ENCODE measurements around the gene HAND2.
A peak's percentile ranks its signal among the peaks of the same experiment; 100 is the strongest.

The HAND2 gene

GRCh38 chr4:173508386-173509035, 21.5 kb downstream of the HAND2 start:
- Histone ChIP-seq H3K9me3 (ENCODE audit: insufficient read depth, low read length) (no peaks in the 10 kb centered on the region), H4K20me1 (ENCODE audit: low read depth, low read length) (no peaks in the 10 kb centered on the region), H3K27ac (ENCODE audit: low read depth, low read length) (no peak overlapping the region), H3F3A (ENCODE audit: insufficient read depth) (no peaks in the 10 kb centered on the region), H3K9ac (ENCODE audit: low read length) (no peak overlapping the region), H3K27me3 (ENCODE audit: low read length) (no peaks in the 10 kb centered on the region; the same call in 1 of the 2 replicates), H2AFZ (ENCODE audit: low read depth, low read length, severe bottlenecking) (no peak overlapping the region), H3K79me2 (ENCODE audit: insufficient read depth, low read length) (no peaks in the 10 kb centered on the region), H3K9me2 (replicated peaks; ENCODE audit: insufficient read depth, low read length) (no peaks in the 10 kb centered on the region), H3K36me3 (ENCODE audit: low read length) (no peaks in the 10 kb centered on the region), H3K4me2 (ENCODE audit: low read depth, low read length, poor library complexity, severe bottlenecking) (no peak overlapping the region), H3K4me3 (ENCODE audit: insufficient read depth, low read length, poor library complexity, severe bottlenecking) (no peak overlapping the region)
- no peak for TF ChIP-seq CTCF (IDR thresholded peaks at IDR 0.05; ENCODE audit: insufficient read depth, low read length, poor library complexity, severe bottlenecking)
- TF ChIP-seq EZH2phosphoT487 (conservative IDR thresholded peaks at IDR 0.05; ENCODE audit: low read length), result no peak

- Histone ChIP-seq H4K20me1 (ENCODE audit: low read depth, low read length) (no peaks in the 10 kb centered on the region), H3K79me2 (ENCODE audit: insufficient read depth, low read length) (no peaks in the 10 kb centered on the region), H3K27ac (ENCODE audit: low read depth, low read length) (no peak overlapping the region), H3K4me3 (ENCODE audit: insufficient read depth, low read length, poor library complexity, severe bottlenecking) (no peak overlapping the region), H3K27me3 (ENCODE audit: low read length) (no peaks in the 10 kb centered on the region; the same call in 1 of the 2 replicates), H3K4me2 (ENCODE audit: low read depth, low read length, poor library complexity, severe bottlenecking) (no peak overlapping the region), H2AFZ (ENCODE audit: low read depth, low read length, severe bottlenecking) (no peak overlapping the region), H3K36me3 (ENCODE audit: low read length) (no peaks in the 10 kb centered on the region), H3K9me2 (replicated peaks; ENCODE audit: insufficient read depth, low read length) (no peaks in the 10 kb centered on the region), H3K9me3 (ENCODE audit: insufficient read depth, low read length) (no peaks in the 10 kb centered on the region), H3F3A (ENCODE audit: insufficient read depth) (no peaks in the 10 kb centered on the region), H3K9ac (ENCODE audit: low read length) (no peak overlapping the region)
- TF ChIP-seq CTCF (IDR thresholded peaks at IDR 0.05; ENCODE audit: insufficient read depth, low read length, poor library complexity, severe bottlenecking), result no peak
Observed at GRCh38 chr4:173507471-173508385, 22.3 kb downstream of the HAND2 start.

GRCh38 chr4:173506597-173507211, 23.3 kb downstream of the HAND2 start:
- Histone ChIP-seq H3K9ac (ENCODE audit: low read length) (no peak overlapping the region), H3K9me3 (ENCODE audit: insufficient read depth, low read length) (no peaks in the 10 kb centered on the region), H3K36me3 (ENCODE audit: low read length) (no peaks in the 10 kb centered on the region), H3K4me3 (ENCODE audit: insufficient read depth, low read length, poor library complexity, severe bottlenecking) (no peak overlapping the region), H3K4me2 (ENCODE audit: low read depth, low read length, poor library complexity, severe bottlenecking) (no peak overlapping the region), H4K20me1 (ENCODE audit: low read depth, low read length) (no peaks in the 10 kb centered on the region), H3K79me2 (ENCODE audit: insufficient read depth, low read length) (no peaks in the 10 kb centered on the region), H3K27ac (ENCODE audit: low read depth, low read length) (no peak overlapping the region), H3K27me3 (ENCODE audit: low read length) (no peaks in the 10 kb centered on the region; the same call in 1 of the 2 replicates), H2AFZ (ENCODE audit: low read depth, low read length, severe bottlenecking) (peak overlapping the region; percentile 2), H3F3A (ENCODE audit: insufficient read depth) (no peaks in the 10 kb centered on the region), H3K9me2 (replicated peaks; ENCODE audit: insufficient read depth, low read length) (no peaks in the 10 kb centered on the region)
- TF ChIP-seq EZH2phosphoT487 (conservative IDR thresholded peaks at IDR 0.05; ENCODE audit: low read length), result no peak
- TF ChIP-seq CTCF (IDR thresholded peaks at IDR 0.05; ENCODE audit: insufficient read depth, low read length, poor library complexity, severe bottlenecking), result no peak

Measured in SU-DHL-6 (cell line).